ENCODE results near the gene RIPPLY2. TPM values are rescaled to one million over a fixed set of nuclear protein-coding genes. Genes with fewer than 3 reads are reported as not detected.

RIPPLY2 gene
- total and polyA plus RNA-seq, 9 of the 15 experiments (the other 6 are each of a cell fraction or from before 2014, with no cell fraction given), result not detected

GRCh38 chr6:83808005-83808404, 45.2 kb upstream of the RIPPLY2 start (continued):
- no peak for TF ChIP-seq ARID2 (IDR thresholded peaks at IDR 0.05)
- no peak for TF ChIP-seq RBM17 (IDR thresholded peaks at IDR 0.05; ENCODE audit: borderline replicate concordance, low read depth, low read length)
- no peak for TF ChIP-seq SNRNP70 (optimal IDR thresholded peaks at IDR 0.05; ENCODE audit: low read depth, low read length)

DNA sequence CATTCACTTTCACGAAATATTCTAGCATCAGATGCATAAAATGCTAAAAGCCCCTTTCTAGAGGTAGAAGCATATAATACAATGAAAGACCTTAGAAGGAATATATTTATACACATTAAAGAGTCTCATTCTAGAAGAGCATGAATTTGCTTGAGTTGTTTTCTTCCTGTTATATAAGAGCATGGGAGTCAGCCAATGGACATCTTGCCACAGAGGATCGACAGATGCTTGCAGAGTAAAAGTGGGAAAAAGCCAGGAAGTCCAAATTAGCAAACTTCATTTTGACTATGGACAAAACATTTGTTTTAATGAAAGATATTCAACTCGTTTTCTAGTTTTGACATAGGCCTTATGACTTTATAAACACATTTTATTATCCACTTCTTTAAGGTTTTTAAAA, 44.2 kb upstream of the RIPPLY2 start:
- Histone ChIP-seq H3K9ac (ENCODE audit: insufficient read depth in 1 of 2, low read depth in 2 of 2, low read length in 2 of 2) (no peak overlapping the region), H3K27ac (ENCODE audit: extremely low read depth, low read depth, low read length) (no peak overlapping the region), H3K36me3 (ENCODE audit: control insufficient read depth, insufficient read depth, low read length) (no peaks in the 10 kb centered on the region), H4K20me1 (replicated peaks; ENCODE audit: control insufficient read depth, insufficient read depth, low read length) (no peaks in the 10 kb centered on the region), H3K4me1 (replicated peaks in 1 of 2; ENCODE audit: control insufficient read depth in 2 of 2, insufficient read depth in 2 of 2, low read length in 2 of 2) (no peaks in the 10 kb centered on the region; a peak in 1 of 5 replicates), H3K4me2 (ENCODE audit: insufficient read depth, low read length) (no peak overlapping the region), H3K27me3 (ENCODE audit: control insufficient read depth in 2 of 2, insufficient read depth in 2 of 2, low read length in 2 of 2) (no peaks in the 10 kb centered on the region), H3K9me3 (replicated peaks; ENCODE audit: control insufficient read depth, insufficient read depth, low read depth, low read length) (no peaks in the 10 kb centered on the region), H3K4me3 (no peak overlapping the region), H3K9me1 (ENCODE audit: control insufficient read depth, insufficient read depth, low read length) (no peaks in the 10 kb centered on the region), H2AFZ (ENCODE audit: low read depth, low read length) (no peak overlapping the region), H3K79me2 (ENCODE audit: control insufficient read depth, insufficient read depth, low read length) (no peaks in the 10 kb centered on the region)
- DNase-seq (ENCODE audit: extremely low read depth in 1 of 4, low spot score in 3 of 4), result no peak
- ChIA-PET CTCF (ENCODE audit: low intra/inter-chr PET ratio) (no interaction called here), POLR2A (no interaction called here)
- whole genome bisulfite sequencing (ENCODE audit: insufficient coverage, low coverage, missing lambda C conversion rate), result 2% methylated on average over 3 of the region's 3 CpGs
- intact Hi-C loops (cut with micrococcal nuclease), result no loop called here
- in situ Hi-C loops (cut with MboI), result no loop called here
- TF ChIP-seq ZFP1 (CRISPR knock-in tag; IDR thresholded peaks at IDR 0.05) (no peak), ATF3 (IDR thresholded peaks at IDR 0.05) (no peak), ATF3 (CRISPR knock-in tag; conservative IDR thresholded peaks at IDR 0.05) (no peak), ZNF696 (CRISPR knock-in tag; conservative IDR thresholded peaks at IDR 0.05) (no peak), E2F3 (CRISPR knock-in tag; IDR thresholded peaks at IDR 0.05) (no peak), CREB3 (tag; conservative IDR thresholded peaks at IDR 0.05; ENCODE audit: low read depth) (no peak)
- no TSS peak for BruUV-seq (replicated peaks)
- no peak for ATAC-seq
- no peak for FAIRE-seq
